GM19240 (cell line): ENCODE measurements around the gene UNC5C.

ENCODE experiments used
- DNase-seq: peaks from one replicate; pipeline ENCODE4 v3.0.0; 2011; ENCODE audit warnings: low spot score; ENCODE audit not compliant: insufficient read length

The UNC5C gene

GRCh38 chr4:95409127-95409526 is 139.6 kb downstream of the UNC5C start:
- no peak for DNase-seq

- no peak for DNase-seq
These were observed 146.5 kb downstream of the UNC5C start for GRCh38 chr4:95402299-95402698.

GRCh38 chr4:95398217-95398616 is 150.6 kb downstream of the UNC5C start:
- no peak for DNase-seq

GRCh38 chr4:95394752-95395306 is 153.9 kb downstream of the UNC5C start:
- DNase-seq = no peak

- no peak for DNase-seq
These were observed 155.0 kb downstream of the UNC5C start for GRCh38 chr4:95393821-95394220.

- DNase-seq = no peak
These were observed 159.9 kb downstream of the UNC5C start for GRCh38 chr4:95388911-95389310.

GRCh38 chr4:95387719-95388118 is 161.1 kb downstream of the UNC5C start:
- DNase-seq = no peak

- no peak for DNase-seq
These were observed 162.4 kb downstream of the UNC5C start for GRCh38 chr4:95386410-95386809.

- no peak for DNase-seq
These were observed 166.8 kb downstream of the UNC5C start for GRCh38 chr4:95381843-95382580.

- no peak for DNase-seq
These were observed 169.1 kb downstream of the UNC5C start for GRCh38 chr4:95379633-95380032.

GRCh38 chr4:95377366-95377900 is 171.3 kb downstream of the UNC5C start:
- no peak for DNase-seq

- DNase-seq = no peak
These were observed 177.1 kb downstream of the UNC5C start for GRCh38 chr4:95371476-95372224.

GRCh38 chr4:95367824-95368223 is 180.9 kb downstream of the UNC5C start:
- DNase-seq = no peak

GRCh38 chr4:95363966-95364365 is 184.8 kb downstream of the UNC5C start:
- DNase-seq = no peak

- no peak for DNase-seq
These were observed 185.2 kb downstream of the UNC5C start for GRCh38 chr4:95363559-95363925.

GRCh38 chr4:95362906-95363558 is 185.7 kb downstream of the UNC5C start:
- DNase-seq = no peak

GRCh38 chr4:95362066-95362465 is 186.7 kb downstream of the UNC5C start:
- no peak for DNase-seq

- DNase-seq = no peak
These were observed 187.1 kb downstream of the UNC5C start for GRCh38 chr4:95361696-95361965.

- DNase-seq = no peak
These were observed 187.7 kb downstream of the UNC5C start for GRCh38 chr4:95360906-95361695.

GRCh38 chr4:95360256-95360903 is 188.4 kb downstream of the UNC5C start:
- no peak for DNase-seq

GRCh38 chr4:95358421-95358820 is 190.4 kb downstream of the UNC5C start:
- no peak for DNase-seq
